ENCODE measurements around the gene LUC7L. TPM values are rescaled to one million over a fixed set of nuclear protein-coding genes. Genes with fewer than 3 reads are reported as not detected.
"Not testable (repeated sequence)": the region's sequence is repeated elsewhere in the genome, so short reads cannot be mapped to it uniquely, and the experiment has no call there.

LUC7L gene
- total RNA-seq, 1 donor from 2014 or later: 29.9 TPM

DNA sequence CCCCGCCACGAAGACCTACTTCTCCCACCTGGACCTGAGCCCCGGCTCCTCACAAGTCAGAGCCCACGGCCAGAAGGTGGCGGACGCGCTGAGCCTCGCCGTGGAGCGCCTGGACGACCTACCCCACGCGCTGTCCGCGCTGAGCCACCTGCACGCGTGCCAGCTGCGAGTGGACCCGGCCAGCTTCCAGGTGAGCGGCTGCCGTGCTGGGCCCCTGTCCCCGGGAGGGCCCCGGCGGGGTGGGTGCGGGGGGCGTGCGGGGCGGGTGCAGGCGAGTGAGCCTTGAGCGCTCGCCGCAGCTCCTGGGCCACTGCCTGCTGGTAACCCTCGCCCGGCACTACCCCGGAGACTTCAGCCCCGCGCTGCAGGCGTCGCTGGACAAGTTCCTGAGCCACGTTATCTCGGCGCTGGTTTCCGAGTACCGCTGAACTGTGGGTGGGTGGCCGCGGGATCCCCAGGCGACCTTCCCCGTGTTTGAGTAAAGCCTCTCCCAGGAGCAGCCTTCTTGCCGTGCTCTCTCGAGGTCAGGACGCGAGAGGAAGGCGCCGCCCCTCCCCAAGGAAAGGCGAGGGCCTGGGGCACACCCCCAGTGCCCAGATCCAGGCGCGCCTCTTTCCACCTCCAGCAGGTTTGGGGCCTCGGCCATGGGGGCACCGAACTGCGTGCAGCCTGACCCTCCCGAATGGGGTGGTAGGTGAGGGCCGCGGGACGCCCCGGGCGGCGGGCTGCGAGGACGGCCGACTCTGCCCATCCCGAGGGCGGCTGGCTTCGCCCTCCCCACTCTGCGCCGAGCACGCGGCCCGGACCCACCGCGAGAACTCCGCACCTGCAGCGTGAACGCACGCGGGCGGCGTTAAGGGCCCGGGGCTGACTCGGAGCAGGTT lies 48.3 kb downstream of the LUC7L start:
- DNase-seq (ENCODE audit: low spot score) (no peak), ATAC-seq (peak; percentile 45)

DNA sequence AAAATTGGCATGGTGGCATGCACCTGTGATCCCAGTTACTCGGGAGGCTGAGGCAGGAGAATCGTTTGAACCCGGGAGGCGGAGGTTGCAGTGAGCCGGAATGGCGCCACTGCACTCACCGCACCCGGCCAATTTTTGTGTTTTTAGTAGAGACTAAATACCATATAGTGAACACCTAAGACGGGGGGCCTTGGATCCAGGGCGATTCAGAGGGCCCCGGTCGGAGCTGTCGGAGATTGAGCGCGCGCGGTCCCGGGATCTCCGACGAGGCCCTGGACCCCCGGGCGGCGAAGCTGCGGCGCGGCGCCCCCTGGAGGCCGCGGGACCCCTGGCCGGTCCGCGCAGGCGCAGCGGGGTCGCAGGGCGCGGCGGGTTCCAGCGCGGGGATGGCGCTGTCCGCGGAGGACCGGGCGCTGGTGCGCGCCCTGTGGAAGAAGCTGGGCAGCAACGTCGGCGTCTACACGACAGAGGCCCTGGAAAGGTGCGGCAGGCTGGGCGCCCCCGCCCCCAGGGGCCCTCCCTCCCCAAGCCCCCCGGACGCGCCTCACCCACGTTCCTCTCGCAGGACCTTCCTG lies 49.1 kb downstream of the LUC7L start, which contains the start of gene HBQ1:
TSS of gene HBQ1 (plus strand) at position 359 of the 575 bp plus-strand sequence. CDS start at position 387, 28 bp downstream.
- DNase-seq (ENCODE audit: low spot score): no peak
- ATAC-seq: no peak

DNA sequence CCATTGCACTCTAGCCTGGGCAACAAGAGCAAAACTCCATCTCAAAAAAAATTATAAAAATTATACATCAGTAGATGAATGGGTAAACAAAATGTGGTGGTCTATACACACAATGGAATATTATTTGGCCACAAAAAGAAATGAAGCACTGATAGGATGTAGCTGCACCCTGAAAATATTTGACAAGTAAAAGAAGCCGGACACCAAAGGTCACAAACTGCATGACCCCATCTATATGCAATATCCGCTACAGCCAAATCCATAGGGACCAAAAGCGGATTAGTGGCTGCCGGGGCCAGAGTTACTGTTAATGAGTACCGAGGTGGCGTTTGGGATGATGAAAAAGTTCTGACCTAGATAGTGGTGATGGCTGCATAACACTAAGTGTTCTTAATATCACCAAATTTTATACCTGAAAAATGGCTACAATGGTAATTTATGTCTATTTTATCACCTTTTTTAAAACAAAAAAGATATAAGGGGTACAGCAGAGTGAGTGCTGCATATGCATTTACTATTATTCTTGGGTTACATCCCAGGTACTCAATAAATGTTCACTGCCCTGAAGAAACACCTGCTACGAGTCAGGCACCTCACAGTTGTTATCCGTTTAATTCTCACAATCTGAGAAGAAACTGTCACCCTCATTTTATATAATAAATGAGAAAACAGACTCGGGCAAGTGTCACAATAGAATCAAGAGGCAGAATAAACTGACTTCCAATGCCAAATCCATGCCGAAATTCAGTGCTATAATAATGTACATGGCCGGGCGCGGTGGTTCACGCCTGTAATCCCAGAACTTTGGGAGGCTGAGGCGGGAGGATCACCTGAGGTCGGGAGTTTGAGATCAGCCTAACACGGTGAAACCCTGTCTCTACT lies 49.8 kb downstream of the LUC7L start:
- ATAC-seq (no peak), DNase-seq (ENCODE audit: low spot score) (no peak)

DNA sequence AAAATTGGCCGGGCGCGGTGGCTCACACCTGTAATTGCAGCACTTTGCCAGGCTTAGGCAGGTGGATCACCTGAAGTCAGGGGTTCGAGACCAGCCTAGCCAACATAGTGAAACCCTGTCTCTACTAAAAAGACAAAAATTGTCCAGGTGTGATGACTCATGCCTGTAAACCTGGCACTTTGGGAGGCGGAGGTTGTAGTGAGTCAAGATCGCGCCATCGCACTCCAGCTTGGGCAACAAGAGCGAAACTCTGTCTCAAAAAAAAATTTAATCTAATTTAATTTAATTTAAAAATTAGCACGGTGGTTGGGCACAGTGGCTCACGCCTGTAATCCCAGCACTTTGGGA lies 50.6 kb downstream of the LUC7L start:
- DNase-seq (ENCODE audit: low spot score) (no peak), ATAC-seq (no peak)

DNA sequence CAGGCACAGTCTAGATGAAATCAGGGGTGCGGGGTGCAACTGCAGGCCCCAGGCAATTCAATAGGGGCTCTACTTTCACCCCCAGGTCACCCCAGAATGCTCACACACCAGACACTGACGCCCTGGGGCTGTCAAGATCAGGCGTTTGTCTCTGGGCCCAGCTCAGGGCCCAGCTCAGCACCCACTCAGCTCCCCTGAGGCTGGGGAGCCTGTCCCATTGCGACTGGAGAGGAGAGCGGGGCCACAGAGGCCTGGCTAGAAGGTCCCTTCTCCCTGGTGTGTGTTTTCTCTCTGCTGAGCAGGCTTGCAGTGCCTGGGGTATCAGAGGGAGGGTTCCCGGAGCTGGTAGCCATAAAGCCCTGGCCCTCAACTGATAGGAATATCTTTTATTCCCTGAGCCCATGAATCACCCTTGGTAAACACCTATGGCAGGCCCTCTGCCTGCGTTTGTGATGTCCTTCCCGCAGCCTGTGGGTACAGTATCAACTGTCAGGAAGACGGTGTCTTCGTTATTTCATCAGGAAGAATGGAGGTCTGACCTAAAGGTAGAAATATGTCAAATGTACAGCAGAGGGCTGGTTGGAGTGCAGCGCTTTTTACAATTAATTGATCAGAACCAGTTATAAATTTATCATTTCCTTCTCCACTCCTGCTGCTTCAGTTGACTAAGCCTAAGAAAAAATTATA lies 51.1 kb downstream of the LUC7L start:
- DNase-seq (ENCODE audit: low spot score): no peak
- ATAC-seq: no peak

DNA sequence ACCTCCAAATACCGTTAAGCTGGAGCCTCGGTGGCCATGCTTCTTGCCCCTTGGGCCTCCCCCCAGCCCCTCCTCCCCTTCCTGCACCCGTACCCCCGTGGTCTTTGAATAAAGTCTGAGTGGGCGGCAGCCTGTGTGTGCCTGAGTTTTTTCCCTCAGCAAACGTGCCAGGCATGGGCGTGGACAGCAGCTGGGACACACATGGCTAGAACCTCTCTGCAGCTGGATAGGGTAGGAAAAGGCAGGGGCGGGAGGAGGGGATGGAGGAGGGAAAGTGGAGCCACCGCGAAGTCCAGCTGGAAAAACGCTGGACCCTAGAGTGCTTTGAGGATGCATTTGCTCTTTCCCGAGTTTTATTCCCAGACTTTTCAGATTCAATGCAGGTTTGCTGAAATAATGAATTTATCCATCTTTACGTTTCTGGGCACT lies 51.8 kb downstream of the LUC7L start:
- DNase-seq (ENCODE audit: low spot score) (no peak), ATAC-seq (no peak)

DNA sequence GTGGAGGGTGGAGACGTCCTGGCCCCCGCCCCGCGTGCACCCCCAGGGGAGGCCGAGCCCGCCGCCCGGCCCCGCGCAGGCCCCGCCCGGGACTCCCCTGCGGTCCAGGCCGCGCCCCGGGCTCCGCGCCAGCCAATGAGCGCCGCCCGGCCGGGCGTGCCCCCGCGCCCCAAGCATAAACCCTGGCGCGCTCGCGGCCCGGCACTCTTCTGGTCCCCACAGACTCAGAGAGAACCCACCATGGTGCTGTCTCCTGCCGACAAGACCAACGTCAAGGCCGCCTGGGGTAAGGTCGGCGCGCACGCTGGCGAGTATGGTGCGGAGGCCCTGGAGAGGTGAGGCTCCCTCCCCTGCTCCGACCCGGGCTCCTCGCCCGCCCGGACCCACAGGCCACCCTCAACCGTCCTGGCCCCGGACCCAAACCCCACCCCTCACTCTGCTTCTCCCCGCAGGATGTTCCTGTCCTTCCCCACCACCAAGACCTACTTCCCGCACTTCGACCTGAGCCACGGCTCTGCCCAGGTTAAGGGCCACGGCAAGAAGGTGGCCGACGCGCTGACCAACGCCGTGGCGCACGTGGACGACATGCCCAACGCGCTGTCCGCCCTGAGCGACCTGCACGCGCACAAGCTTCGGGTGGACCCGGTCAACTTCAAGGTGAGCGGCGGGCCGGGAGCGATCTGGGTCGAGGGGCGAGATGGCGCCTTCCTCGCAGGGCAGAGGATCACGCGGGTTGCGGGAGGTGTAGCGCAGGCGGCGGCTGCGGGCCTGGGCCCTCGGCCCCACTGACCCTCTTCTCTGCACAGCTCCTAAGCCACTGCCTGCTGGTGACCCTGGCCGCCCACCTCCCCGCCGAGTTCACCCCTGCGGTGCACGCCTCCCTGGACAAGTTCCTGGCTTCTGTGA lies 52.5 kb downstream of the LUC7L start, which contains the start of gene HBA1:
TSS of gene HBA1 (plus strand) at position 204 of the 906 bp plus-strand sequence. CDS start at position 241, 37 bp downstream.
- not testable (repeated sequence) for DNase-seq (ENCODE audit: low spot score); ATAC-seq

DNA sequence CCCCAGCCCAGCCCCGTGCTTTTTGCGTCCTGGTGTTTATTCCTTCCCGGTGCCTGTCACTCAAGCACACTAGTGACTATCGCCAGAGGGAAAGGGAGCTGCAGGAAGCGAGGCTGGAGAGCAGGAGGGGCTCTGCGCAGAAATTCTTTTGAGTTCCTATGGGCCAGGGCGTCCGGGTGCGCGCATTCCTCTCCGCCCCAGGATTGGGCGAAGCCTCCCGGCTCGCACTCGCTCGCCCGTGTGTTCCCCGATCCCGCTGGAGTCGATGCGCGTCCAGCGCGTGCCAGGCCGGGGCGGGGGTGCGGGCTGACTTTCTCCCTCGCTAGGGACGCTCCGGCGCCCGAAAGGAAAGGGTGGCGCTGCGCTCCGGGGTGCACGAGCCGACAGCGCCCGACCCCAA lies 53.2 kb downstream of the LUC7L start:
- not testable (repeated sequence) for ATAC-seq; DNase-seq (ENCODE audit: low spot score)

DNA sequence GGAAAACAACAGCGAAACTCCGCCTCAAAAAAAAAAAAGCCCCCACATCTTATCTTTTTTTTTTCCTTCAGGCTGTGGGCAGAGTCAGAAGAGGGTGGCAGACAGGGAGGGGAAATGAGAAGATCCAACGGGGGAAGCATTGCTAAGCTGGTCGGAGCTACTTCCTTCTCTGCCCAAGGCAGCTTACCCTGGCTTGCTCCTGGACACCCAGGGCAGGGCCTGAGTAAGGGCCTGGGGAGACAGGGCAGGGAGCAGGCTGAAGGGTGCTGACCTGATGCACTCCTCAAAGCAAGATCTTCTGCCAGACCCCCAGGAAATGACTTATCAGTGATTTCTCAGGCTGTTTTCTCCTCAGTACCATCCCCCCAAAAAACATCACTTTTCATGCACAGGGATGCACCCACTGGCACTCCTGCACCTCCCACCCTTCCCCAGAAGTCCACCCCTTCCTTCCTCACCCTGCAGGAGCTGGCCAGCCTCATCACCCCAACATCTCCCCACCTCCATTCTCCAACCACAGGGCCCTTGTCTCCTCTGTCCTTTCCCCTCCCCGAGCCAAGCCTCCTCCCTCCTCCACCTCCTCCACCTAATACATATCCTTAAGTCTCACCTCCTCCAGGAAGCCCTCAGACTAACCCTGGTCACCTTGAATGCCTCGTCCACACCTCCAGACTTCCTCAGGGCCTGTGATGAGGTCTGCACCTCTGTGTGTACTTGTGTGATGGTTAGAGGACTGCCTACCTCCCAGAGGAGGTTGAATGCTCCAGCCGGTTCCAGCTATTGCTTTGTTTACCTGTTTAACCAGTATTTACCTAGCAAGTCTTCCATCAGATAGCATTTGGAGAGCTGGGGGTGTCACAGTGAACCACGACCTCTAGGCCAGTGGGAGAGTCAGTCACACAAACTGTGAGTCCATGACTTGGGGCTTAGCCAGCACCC lies 54.0 kb downstream of the LUC7L start:
- ATAC-seq (no peak), DNase-seq (ENCODE audit: low spot score) (no peak)

DNA sequence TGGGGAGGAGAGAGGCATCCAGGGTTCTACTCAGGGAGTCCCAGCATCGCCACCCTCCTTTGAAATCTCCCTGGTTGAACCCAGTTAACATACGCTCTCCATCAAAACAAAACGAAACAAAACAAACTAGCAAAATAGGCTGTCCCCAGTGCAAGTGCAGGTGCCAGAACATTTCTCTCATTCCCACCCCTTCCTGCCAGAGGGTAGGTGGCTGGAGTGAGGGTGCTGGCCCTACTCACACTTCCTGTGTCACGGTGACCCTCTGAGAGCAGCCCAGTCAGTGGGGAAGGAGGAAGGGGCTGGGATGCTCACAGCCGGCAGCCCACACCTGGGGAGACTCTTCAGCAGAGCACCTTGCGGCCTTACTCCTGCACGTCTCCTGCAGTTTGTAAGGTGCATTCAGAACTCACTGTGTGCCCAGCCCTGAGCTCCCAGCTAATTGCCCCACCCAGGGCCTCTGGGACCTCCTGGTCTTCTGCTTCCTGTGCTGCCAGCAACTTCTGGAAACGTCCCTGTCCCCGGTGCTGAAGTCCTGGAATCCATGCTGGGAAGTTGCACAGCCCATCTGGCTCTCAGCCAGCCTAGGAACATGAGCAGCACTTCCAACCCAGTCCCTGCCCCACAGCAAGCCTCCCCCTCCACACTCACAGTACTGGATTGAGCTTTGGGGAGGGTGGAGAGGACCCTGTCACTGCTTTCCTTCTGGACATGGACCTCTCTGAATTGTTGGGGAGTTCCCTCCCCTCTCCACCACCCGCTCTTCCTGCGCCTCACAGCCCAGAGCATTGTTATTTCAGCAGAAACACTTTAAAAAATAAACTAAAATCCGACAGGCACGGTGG lies 55.1 kb downstream of the LUC7L start:
- not testable (repeated sequence) for DNase-seq (ENCODE audit: low spot score)

DNA sequence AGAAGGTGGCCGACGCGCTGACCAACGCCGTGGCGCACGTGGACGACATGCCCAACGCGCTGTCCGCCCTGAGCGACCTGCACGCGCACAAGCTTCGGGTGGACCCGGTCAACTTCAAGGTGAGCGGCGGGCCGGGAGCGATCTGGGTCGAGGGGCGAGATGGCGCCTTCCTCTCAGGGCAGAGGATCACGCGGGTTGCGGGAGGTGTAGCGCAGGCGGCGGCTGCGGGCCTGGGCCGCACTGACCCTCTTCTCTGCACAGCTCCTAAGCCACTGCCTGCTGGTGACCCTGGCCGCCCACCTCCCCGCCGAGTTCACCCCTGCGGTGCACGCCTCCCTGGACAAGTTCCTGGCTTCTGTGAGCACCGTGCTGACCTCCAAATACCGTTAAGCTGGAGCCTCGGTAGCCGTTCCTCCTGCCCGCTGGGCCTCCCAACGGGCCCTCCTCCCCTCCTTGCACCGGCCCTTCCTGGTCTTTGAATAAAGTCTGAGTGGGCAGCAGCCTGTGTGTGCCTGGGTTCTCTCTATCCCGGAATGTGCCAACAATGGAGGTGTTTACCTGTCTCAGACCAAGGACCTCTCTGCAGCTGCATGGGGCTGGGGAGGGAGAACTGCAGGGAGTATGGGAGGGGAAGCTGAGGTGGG lies 55.9 kb downstream of the LUC7L start:
- not testable (repeated sequence) for DNase-seq (ENCODE audit: low spot score); ATAC-seq

More for the DNA sequence above, 55.1 kb downstream of the LUC7L start:
- peak; percentile 52 for ATAC-seq

DNA sequence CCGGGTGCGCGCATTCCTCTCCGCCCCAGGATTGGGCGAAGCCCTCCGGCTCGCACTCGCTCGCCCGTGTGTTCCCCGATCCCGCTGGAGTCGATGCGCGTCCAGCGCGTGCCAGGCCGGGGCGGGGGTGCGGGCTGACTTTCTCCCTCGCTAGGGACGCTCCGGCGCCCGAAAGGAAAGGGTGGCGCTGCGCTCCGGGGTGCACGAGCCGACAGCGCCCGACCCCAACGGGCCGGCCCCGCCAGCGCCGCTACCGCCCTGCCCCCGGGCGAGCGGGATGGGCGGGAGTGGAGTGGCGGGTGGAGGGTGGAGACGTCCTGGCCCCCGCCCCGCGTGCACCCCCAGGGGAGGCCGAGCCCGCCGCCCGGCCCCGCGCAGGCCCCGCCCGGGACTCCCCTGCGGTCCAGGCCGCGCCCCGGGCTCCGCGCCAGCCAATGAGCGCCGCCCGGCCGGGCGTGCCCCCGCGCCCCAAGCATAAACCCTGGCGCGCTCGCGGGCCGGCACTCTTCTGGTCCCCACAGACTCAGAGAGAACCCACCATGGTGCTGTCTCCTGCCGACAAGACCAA lies 56.8 kb downstream of the LUC7L start, which contains the start of gene HBA2:
TSS of gene HBA2 (plus strand) at position 503 of the 568 bp plus-strand sequence. CDS start at position 540, 37 bp downstream.
- not testable (repeated sequence) for DNase-seq (ENCODE audit: low spot score); ATAC-seq

DNA sequence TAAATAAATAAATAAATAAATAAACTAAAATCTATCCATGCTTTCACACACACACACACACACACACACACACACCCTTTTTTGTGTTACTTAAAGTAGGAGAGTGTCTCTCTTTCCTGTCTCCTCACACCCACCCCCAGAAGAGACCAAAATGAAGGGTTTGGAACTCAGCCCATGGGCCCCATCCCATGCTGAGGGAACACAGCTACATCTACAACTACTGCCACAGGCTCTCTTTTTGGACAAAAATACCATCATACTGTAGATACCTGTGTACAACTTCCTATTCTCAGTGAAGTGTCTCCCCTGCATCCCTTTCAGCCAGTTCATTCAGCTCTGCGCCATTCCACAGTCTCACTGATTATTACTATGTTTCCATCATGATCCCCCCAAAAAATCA lies 58.5 kb downstream of the LUC7L start:
- ATAC-seq (no peak), DNase-seq (ENCODE audit: low spot score) (no peak)

DNA sequence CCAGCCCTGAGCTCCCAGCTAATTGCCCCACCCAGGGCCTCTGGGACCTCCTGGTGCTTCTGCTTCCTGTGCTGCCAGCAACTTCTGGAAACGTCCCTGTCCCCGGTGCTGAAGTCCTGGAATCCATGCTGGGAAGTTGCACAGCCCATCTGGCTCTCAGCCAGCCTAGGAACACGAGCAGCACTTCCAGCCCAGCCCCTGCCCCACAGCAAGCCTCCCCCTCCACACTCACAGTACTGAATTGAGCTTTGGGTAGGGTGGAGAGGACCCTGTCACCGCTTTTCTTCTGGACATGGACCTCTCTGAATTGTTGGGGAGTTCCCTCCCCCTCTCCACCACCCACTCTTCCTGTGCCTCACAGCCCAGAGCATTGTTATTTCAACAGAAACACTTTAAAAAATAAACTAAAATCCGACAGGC lies 59.2 kb downstream of the LUC7L start:
- DNase-seq (ENCODE audit: low spot score): not testable (repeated sequence)
- peak; percentile 76 for ATAC-seq

DNA sequence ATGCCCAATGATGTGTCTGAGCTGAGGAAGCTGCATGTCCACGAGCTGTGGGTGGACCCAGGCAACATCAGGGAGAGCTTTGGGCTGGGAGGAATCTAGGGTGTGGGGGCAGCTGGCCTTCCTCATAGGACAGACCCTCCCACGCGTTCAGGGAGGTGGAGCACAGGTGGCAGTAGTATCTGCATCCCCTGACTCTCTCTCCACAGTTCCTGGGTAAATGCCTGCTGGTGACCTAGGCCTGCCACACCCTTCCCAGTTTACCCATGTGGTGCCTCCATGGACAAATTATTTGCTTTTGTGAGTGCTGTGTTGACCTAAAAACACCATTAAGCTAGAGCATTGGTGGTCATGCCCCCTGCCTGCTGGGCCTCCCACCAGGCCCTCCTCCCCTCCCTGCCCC lies 60.2 kb downstream of the LUC7L start:
- DNase-seq (ENCODE audit: low spot score): no peak
- ATAC-seq: no peak

DNA sequence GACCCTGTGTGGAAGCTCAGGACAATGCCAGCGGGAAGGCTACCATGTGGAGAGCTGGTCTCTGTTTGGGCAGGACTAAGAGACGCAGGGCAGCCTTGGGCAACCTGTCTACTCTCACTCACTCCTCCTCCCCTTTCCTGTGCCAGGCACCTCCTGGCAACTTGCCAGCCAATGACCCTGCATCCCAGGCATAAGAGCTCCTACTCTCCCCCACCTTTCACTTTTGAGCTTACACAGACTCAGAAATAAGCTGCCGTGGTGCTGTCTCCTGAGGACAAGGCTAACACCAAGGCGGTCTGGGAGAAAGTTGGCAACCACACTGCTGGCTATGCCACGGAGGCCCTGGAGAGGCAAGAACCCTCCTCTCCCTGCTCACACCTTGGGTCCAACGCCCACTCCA lies 60.8 kb downstream of the LUC7L start:
- DNase-seq (ENCODE audit: low spot score) (no peak), ATAC-seq (no peak)
